GM12878 (cell line): ENCODE measurements around the gene PGM5. TPM values are rescaled to one million over a fixed set of nuclear protein-coding genes. Genes with fewer than 3 reads are reported as not detected.

Experiments
- ATAC-seq: fragments of 200-7000 bp; cut with Tn5 transposase; 3 replicates; pipeline ENCODE4 v1.9.1; 2020; ENCODE audit warnings: mild to moderate bottlenecking, moderate library complexity
- BruUV-seq: library from RNA; stranded (reverse); fragments of 400-500 nt; replicated peaks from 2 replicates; lab custom pipeline; 2021; lab: Mats Ljungman, UMichigan
- CTCF ChIA-PET: fragments of 300-600 bp; sonication (Branson Sonifier 250); formaldehyde crosslinking; extraction: SDS; loops from one replicate; lab custom pipeline; 2021; ENCODE audit warnings: inconsistent platforms; lab: Yijun Ruan, JAX
- POLR2A ChIA-PET: fragments of 350-600 bp; formaldehyde crosslinking; extraction: SDS; loops from one replicate; lab custom pipeline; 2021; ENCODE audit warnings: inconsistent platforms; lab: Charles Lee
- RAD21 ChIA-PET: fragments of 300-600 bp; sonication (Branson Sonifier 250); formaldehyde crosslinking; loops from one replicate; lab custom pipeline; 2023; ENCODE audit warnings: antibody characterized with exemption; ENCODE audit not compliant: unreplicated experiment; lab: Charles Lee
- SMC1A ChIA-PET: fragments of 300-600 bp; sonication (Branson Sonifier 250); formaldehyde crosslinking; loops from one replicate; lab custom pipeline; 2023; ENCODE audit not compliant: unreplicated experiment, uncharacterized antibody; lab: Charles Lee
- DNase-seq: peaks from one replicate; pipeline ENCODE4 v3.0.0-alpha.2; 2011; ENCODE audit warnings: low read depth, low spot score
- FAIRE-seq: peaks from 3 replicates; lab custom pipeline; 2011; peaks lifted over from hg19 to GRCh38; lab: Jason Lieb, UNC
- H2AFZ ChIP-seq: 2 replicates; pipeline ENCODE4 v1.6.0; 2011; ENCODE audit warnings: low read depth, low read length, control low read depth; ENCODE audit not compliant: control insufficient read depth
- H3K27ac ChIP-seq: 2 replicates; pipeline ENCODE4 v1.5.1; 2011; ENCODE audit warnings: control low read depth; ENCODE audit not compliant: control insufficient read depth, insufficient read depth
- H3K27me3 ChIP-seq, 2 experiments: replicated peaks in 1 of 2; 2 replicates each; pipeline versions ENCODE4 v1.6.0 to v1.6.1; 2011; ENCODE audit warnings: low read length in 1 of 2; ENCODE audit not compliant: control insufficient read depth in 2 of 2, insufficient read depth in 2 of 2
- H3K36me3 ChIP-seq, 2 experiments: 2 replicates each; pipeline ENCODE4 v1.5.1; 2011; ENCODE audit warnings: low read length in 1 of 2; ENCODE audit not compliant: control insufficient read depth in 2 of 2, insufficient read depth in 2 of 2
- H3K4me1 ChIP-seq: 2 replicates; pipeline ENCODE4 v1.6.1; 2011; ENCODE audit warnings: mild to moderate bottlenecking, low read length, moderate library complexity, mixed read lengths; ENCODE audit not compliant: control insufficient read depth, insufficient read depth
- H3K4me2 ChIP-seq: 2 replicates; pipeline ENCODE4 v1.6.0; 2011; ENCODE audit warnings: control low read depth; ENCODE audit not compliant: control insufficient read depth, insufficient read depth
- H3K4me3 ChIP-seq: fragments of 200-600 bp; sonication (generic); 2 replicates; pipeline ENCODE4 v1.5.1; 2016
- H3K79me2 ChIP-seq: 2 replicates; pipeline ENCODE4 v1.6.0; 2011; ENCODE audit warnings: low read length; ENCODE audit not compliant: control insufficient read depth, insufficient read depth
- H3K9ac ChIP-seq: 2 replicates; pipeline ENCODE4 v1.8.0; 2011; ENCODE audit warnings: low read length, control low read depth, mixed read lengths; ENCODE audit not compliant: control insufficient read depth, insufficient read depth
- H3K9me3 ChIP-seq: replicated peaks from 3 replicates; pipeline ENCODE4 v1.5.1; 2011; ENCODE audit warnings: mild to moderate bottlenecking, low read length; ENCODE audit not compliant: control insufficient read depth, insufficient read depth
- H4K20me1 ChIP-seq: 2 replicates; pipeline ENCODE4 v1.6.0; 2011; ENCODE audit not compliant: control insufficient read depth, insufficient read depth
- EP300 ChIP-seq, 2 experiments: fragments of 150-350 bp in 1 of 2; IDR thresholded peaks; 2 replicates each; pipeline ENCODE4 v1.6.1; 2011 to 2012; ENCODE audit warnings: low read depth in 2 of 2, low read length in 2 of 2, borderline replicate concordance in 1 of 2, improper control_type of control experiment in 1 of 2, inconsistent platforms in 1 of 2; ENCODE audit not compliant: control insufficient read depth in 1 of 2
- ESRRA ChIP-seq: IDR thresholded peaks from 2 replicates; pipeline ENCODE4 v1.6.1; 2012; ENCODE audit warnings: mild to moderate bottlenecking, low read length, improper control_type of control experiment
- JUNB ChIP-seq: IDR thresholded peaks from 2 replicates; pipeline ENCODE4 v1.6.1; 2016; ENCODE audit warnings: antibody characterized with exemption, mild to moderate bottlenecking
- KLF5 ChIP-seq: fragments of 450-650 bp; IDR thresholded peaks from 2 replicates; pipeline ENCODE4 v1.6.1; 2014; ENCODE audit warnings: mild to moderate bottlenecking; ENCODE audit not compliant: partially characterized antibody
- NR2C1 ChIP-seq: fragments of 450-650 bp; IDR thresholded peaks from 2 replicates; pipeline ENCODE4 v1.6.1; 2017; ENCODE audit warnings: antibody characterized with exemption, mild to moderate bottlenecking, moderate library complexity
- PAX8 ChIP-seq: fragments of 450-650 bp; IDR thresholded peaks from 2 replicates; pipeline ENCODE4 v1.6.1; 2017; ENCODE audit warnings: mild to moderate bottlenecking, moderate library complexity
- RAD21 ChIP-seq: IDR thresholded peaks from 2 replicates; pipeline ENCODE4 v1.6.1; 2011; ENCODE audit warnings: mild to moderate bottlenecking, low read depth, low read length, moderate library complexity; ENCODE audit not compliant: insufficient read depth
- SIX5 ChIP-seq: IDR thresholded peaks from 2 replicates; pipeline ENCODE4 v1.6.1; 2011; ENCODE audit warnings: mild to moderate bottlenecking, low read depth, low read length, moderate library complexity; ENCODE audit not compliant: severe bottlenecking
- STAT1 ChIP-seq: fragments of 450-650 bp; conservative IDR thresholded peaks from 2 replicates; pipeline ENCODE4 v1.6.1; 2014; ENCODE audit warnings: antibody characterized with exemption, mild to moderate bottlenecking
- ZNF274 ChIP-seq: IDR thresholded peaks from one replicate; pipeline ENCODE4 v1.8.0; 2011; ENCODE audit not compliant: insufficient read length, insufficient read depth
- WGBS: methylation state at CpG from one replicate; pipeline ENCODE4 v1.1.6; 2016; ENCODE audit warnings: low lambda C conversion rate; ENCODE audit not compliant: insufficient replicate concordance, insufficient coverage; ENCODE audit errors: missing lambda C conversion rate; 5-methylcytosine and 5-hydroxymethylcytosine counted together
- in situ Hi-C: fragments of 300-500 bp; cut with MboI; formaldehyde crosslinking; loops from 9 replicates; pipeline ENCODE4 v1.14.3; 2018; ENCODE audit warnings: mixed read lengths
- intact Hi-C: fragments of 100-400 bp; cut with micrococcal nuclease; formaldehyde crosslinking; loops from one replicate; pipeline ENCODE4 v1.14.2; 2022; ENCODE audit not compliant: unreplicated experiment
- polyA plus RNA-seq, 11 experiments: library from polyadenylated mRNA; depleted of rRNA in 4 of 11; unstranded in 6 of 11; stranded (reverse) in 5 of 11; fragments of >200 nt; fragmentation: Nextera tagmentation in 4 of 11; fragmentation: Illumina TruSeq in 1 of 11; extraction: Ambion mirVana in 4 of 11; extraction: Trizol in 1 of 11; gene quantifications; 1 replicate in 1 of 11; 2 replicates in 10 of 11; pipeline versions ENCODE4 v1.2.1 to v1.2.3, GENCODE V29; 2011 to 2016; ENCODE audit warnings: inconsistent platforms in 2 of 11, missing spikeins in 2 of 11, low read depth in 1 of 11
- total RNA-seq, 4 experiments: library from RNA; depleted of rRNA in 3 of 4; stranded (reverse); fragments of >200 nt in 3 of 4; fragmentation: Illumina TruSeq in 1 of 4; extraction: Trizol in 1 of 4; gene quantifications; 2 replicates each; pipeline versions ENCODE4 v1.2.1 to v1.2.3, GENCODE V29; 2013 to 2021
- TF ChIP-seq, protein P1 (sequence below): fragments of 450-650 bp; IDR thresholded peaks from 2 replicates; pipeline ENCODE4 v1.6.1; 2016; ENCODE audit warnings: mild to moderate bottlenecking, moderate library complexity, borderline replicate concordance

Gene PGM5
- total and polyA plus RNA-seq, 10 of the 15 experiments (the other 5 are each of a cell fraction or from before 2014, with no cell fraction given), result 0.28 to 0.73 TPM; not detected in 8

DNA sequence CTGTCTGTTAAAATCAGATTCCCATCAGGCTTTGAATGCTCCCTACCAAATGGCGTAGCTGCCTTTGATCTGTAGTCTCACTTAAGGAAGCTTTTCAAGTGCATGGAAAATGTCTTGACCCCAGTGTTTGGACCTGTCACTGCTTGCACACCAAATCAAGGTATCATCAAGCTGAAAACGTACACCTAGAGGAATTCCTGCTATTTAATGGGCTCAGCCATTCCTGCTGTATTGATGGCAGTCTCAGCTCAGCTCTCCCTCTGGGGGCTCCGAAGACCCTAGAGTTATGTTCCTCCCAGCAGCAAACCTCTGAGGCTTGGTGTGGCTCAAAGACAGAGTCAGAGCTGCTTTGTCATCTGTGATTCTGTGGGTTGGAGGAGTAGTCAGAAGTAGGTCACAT lies 63.5 kb downstream of the PGM5 start:
- RAD21 ChIA-PET, result no interaction called here
- H3K27me3 ChIP-seq, result peaks cover 0 to 2% of the 10 kb centered on the region in 2 experiments; a peak in 1 of 4 replicates
- no peak overlapping the region for H3K9ac ChIP-seq
- SMC1A ChIA-PET, result no interaction called here
- POLR2A ChIA-PET, result no interaction called here
- H3K9me3 ChIP-seq, result no peaks in the 10 kb centered on the region
- no peak for FAIRE-seq
- H3K36me3 ChIP-seq, result no peaks in the 10 kb centered on the region
- 17% methylated on average over 3 of the region's 3 CpGs for WGBS
- H3K4me3 ChIP-seq, result no peak overlapping the region
- H3K79me2 ChIP-seq, result no peaks in the 10 kb centered on the region
- H3K27ac ChIP-seq, result no peak overlapping the region
- H4K20me1 ChIP-seq, result no peaks in the 10 kb centered on the region
- no peak overlapping the region for H2AFZ ChIP-seq
- ATAC-seq, result no peak
- CTCF ChIA-PET, result no interaction called here
- in situ Hi-C loops (no loop called here), intact Hi-C loops (no loop called here)
- H3K4me2 ChIP-seq, result no peak overlapping the region
- BruUV-seq, result no TSS peak
- H3K4me1 ChIP-seq, result no peaks in the 10 kb centered on the region
- TF ChIP-seq ESRRA, result no peak
- no peak for TF ChIP-seq JUNB
- TF ChIP-seq STAT1, result no peak
- TF ChIP-seq PAX8, result no peak
- TF ChIP-seq ZNF274, result no peak
- no peak for TF ChIP-seq NR2C1
- no peak for TF ChIP-seq EP300 (IDR thresholded peaks at IDR 0.05; ENCODE audit: borderline replicate concordance in 1 of 2, control insufficient read depth in 1 of 2, low read depth in 2 of 2, low read length in 2 of 2)
- DNase-seq, result no peak

DNA sequence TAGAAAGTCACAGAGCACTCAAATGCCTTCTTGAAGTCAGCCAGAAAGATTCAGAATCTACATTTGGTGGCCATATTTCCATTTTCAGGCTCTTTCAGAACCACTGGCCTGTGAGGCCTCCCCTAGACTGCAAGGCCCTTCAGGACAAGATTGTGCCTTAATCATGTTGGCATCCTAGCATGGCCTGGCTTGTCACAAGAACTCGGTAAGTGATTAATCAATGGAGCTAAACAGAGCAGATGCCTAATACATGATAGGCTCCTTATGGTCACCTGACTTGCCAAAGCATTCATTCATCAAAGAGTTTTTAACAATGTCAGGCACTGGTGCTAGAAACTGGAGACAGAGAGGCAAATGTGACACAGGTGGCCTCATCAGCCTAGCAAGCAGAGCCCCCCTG lies 70.3 kb downstream of the PGM5 start:
- Histone ChIP-seq H3K36me3 (no peaks in the 10 kb centered on the region), H3K27me3 (no peaks in the 10 kb centered on the region; a peak in 1 of 4 replicates), H3K27ac (no peak overlapping the region), H3K4me1 (no peaks in the 10 kb centered on the region), H3K9me3 (no peaks in the 10 kb centered on the region), H3K4me2 (no peak overlapping the region), H3K4me3 (no peak overlapping the region), H4K20me1 (no peaks in the 10 kb centered on the region), H3K79me2 (no peaks in the 10 kb centered on the region), H2AFZ (no peak overlapping the region), H3K9ac (no peak overlapping the region)
- DNase-seq, result no peak
- FAIRE-seq, result no peak
- ChIA-PET POLR2A (interaction anchor here (0.7 kb wide), 1 partner anchor 36 kb away, joined by 3 read pairs; no protein-coding TSS in a partner anchor), CTCF (no interaction called here), RAD21 (no interaction called here), SMC1A (no interaction called here)
- BruUV-seq, result no TSS peak
- TF ChIP-seq, protein P1, sequence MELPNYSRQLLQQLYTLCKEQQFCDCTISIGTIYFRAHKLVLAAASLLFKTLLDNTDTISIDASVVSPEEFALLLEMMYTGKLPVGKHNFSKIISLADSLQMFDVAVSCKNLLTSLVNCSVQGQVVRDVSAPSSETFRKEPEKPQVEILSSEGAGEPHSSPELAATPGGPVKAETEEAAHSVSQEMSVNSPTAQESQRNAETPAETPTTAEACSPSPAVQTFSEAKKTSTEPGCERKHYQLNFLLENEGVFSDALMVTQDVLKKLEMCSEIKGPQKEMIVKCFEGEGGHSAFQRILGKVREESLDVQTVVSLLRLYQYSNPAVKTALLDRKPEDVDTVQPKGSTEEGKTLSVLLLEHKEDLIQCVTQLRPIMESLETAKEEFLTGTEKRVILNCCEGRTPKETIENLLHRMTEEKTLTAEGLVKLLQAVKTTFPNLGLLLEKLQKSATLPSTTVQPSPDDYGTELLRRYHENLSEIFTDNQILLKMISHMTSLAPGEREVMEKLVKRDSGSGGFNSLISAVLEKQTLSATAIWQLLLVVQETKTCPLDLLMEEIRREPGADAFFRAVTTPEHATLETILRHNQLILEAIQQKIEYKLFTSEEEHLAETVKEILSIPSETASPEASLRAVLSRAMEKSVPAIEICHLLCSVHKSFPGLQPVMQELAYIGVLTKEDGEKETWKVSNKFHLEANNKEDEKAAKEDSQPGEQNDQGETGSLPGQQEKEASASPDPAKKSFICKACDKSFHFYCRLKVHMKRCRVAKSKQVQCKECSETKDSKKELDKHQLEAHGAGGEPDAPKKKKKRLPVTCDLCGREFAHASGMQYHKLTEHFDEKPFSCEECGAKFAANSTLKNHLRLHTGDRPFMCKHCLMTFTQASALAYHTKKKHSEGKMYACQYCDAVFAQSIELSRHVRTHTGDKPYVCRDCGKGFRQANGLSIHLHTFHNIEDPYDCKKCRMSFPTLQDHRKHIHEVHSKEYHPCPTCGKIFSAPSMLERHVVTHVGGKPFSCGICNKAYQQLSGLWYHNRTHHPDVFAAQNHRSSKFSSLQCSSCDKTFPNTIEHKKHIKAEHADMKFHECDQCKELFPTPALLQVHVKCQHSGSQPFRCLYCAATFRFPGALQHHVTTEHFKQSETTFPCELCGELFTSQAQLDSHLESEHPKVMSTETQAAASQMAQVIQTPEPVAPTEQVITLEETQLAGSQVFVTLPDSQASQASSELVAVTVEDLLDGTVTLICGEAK, result no peak
- TF ChIP-seq KLF5 (no peak), SIX5 (no peak), RAD21 (no peak)
- in situ Hi-C loops, result no loop called here
- ATAC-seq, result no peak
- 59% methylated on average over 1 of the region's 1 CpG for WGBS
- intact Hi-C loops, result no loop called here
